ENCODE measurements around the gene SEC22C.

Gene SEC22C

GRCh38 chr3:42498034-42498433 lies 83.7 kb downstream of the SEC22C start:
- Histone ChIP-seq H3K4ac (ENCODE audit: low read depth, low read length) (no peak overlapping the region), H3K23ac (ENCODE audit: low read length) (no peak overlapping the region), H3K9me3 (ENCODE audit: insufficient read depth, low read depth, low read length) (no peaks in the 10 kb centered on the region), H3K27me3 (ENCODE audit: insufficient read depth, low read length) (peaks cover 5% of the 10 kb centered on the region), H4K12ac (ENCODE audit: low read depth, low read length) (no peak overlapping the region), H3K36me3 (ENCODE audit: control insufficient read depth in 1 of 2, insufficient read depth in 2 of 2, low read length in 2 of 2) (no peaks in the 10 kb centered on the region), H2BK120ac (ENCODE audit: insufficient read depth, low read length, poor library complexity) (no peak overlapping the region), H2AFZ (ENCODE audit: insufficient read depth, low read length, poor library complexity) (no peak overlapping the region), H3K4me1 (ENCODE audit: control insufficient read depth in 1 of 2, insufficient read depth in 2 of 2, low read length in 2 of 2) (peaks cover 19 to 20% of the 10 kb centered on the region in 2 experiments), H2AK5ac (ENCODE audit: low read length) (no peak overlapping the region), H4K91ac (ENCODE audit: low read depth, low read length) (peak overlapping the region; percentile 37), H3K4me2 (ENCODE audit: low read length) (no peak overlapping the region), H3K14ac (ENCODE audit: low read length) (no peak overlapping the region), H4K8ac (ENCODE audit: low read depth, low read length) (no peak overlapping the region), H3K79me1 (ENCODE audit: low read length) (peaks cover 8% of the 10 kb centered on the region), H3K4me3 (ENCODE audit: low read depth, low read length) (no peak overlapping the region), H2BK12ac (ENCODE audit: low read length) (no peak overlapping the region), H3K27ac (ENCODE audit: low read depth, low read length) (no peak overlapping the region), H3K18ac (ENCODE audit: low read length) (no peak overlapping the region), H3K9ac (ENCODE audit: low read length) (no peak overlapping the region), H2BK5ac (ENCODE audit: low read depth, low read length, poor library complexity) (no peak overlapping the region), H3K79me2 (ENCODE audit: control insufficient read depth, insufficient read depth, low read length, poor library complexity) (no peaks in the 10 kb centered on the region)
- DNase-seq = no peak
- no CpG with 5 or more reads among the region's 1 CpG for WGBS (ENCODE audit: extremely low coverage, insufficient coverage, insufficient read length)

Measured in trophoblast cell (in vitro differentiated cells and primary cell).